Left lung (tissue), 10 donors: Measurements from ENCODE around the gene KLC4. TPM values are rescaled to one million over a fixed set of nuclear protein-coding genes. Genes with fewer than 3 reads are reported as not detected.

ENCODE experiments used
- ATAC-seq: fragments of 200-7000 bp; cut with Tn5 transposase; one replicate; pipeline ENCODE4 v1.9.1; 2020; ENCODE audit warnings: moderate library complexity
- DNase-seq, 4 donors: peaks; one replicate each; pipeline ENCODE4 v3.0.0-alpha.2; 2013 to 2020
- H3K27ac ChIP-seq, 2 donors: fragments of 200-600 bp; sonication (generic) in 1 of 2; one replicate each; pipeline versions ENCODE4 v1.5.0 to v1.8.0; 2020 to 2021
- H3K27me3 ChIP-seq, 2 donors: fragments of 200-600 bp; sonication (generic) in 1 of 2; one replicate each; pipeline versions ENCODE4 v1.5.0 to v1.8.0; 2020 to 2021
- H3K36me3 ChIP-seq, 2 donors: fragments of 200-600 bp; sonication (generic) in 1 of 2; one replicate each; pipeline versions ENCODE4 v1.5.0 to v1.8.0; 2020 to 2021
- H3K4me1 ChIP-seq, 2 donors: fragments of 200-600 bp; one replicate each; pipeline ENCODE4 v1.8.0; 2021
- H3K4me3 ChIP-seq, 2 donors: fragments of 200-600 bp; sonication (generic) in 1 of 2; one replicate each; pipeline versions ENCODE4 v1.5.0 to v1.8.0; 2020 to 2021; ENCODE audit warnings: mild to moderate bottlenecking in 1 of 2
- H3K9me3 ChIP-seq, 2 donors: fragments of 200-600 bp; sonication (generic) in 1 of 2; one replicate each; pipeline versions ENCODE4 v1.5.0 to v1.8.0; 2020 to 2021
- CTCF ChIP-seq, 2 donors: fragments of 200-600 bp; sonication (generic) in 1 of 2; IDR thresholded peaks; one replicate each; pipeline versions ENCODE4 v1.5.0 to v1.8.0; 2021; ENCODE audit warnings: antibody characterized with exemption in 2 of 2
- intact Hi-C, 2 donors: fragments of 100-400 bp; cut with DNase I; formaldehyde crosslinking; loops; one replicate each; pipeline versions ENCODE4 v1.11.2 to v1.14.2; 2022
- polyA plus RNA-seq, 6 donors: library from polyadenylated mRNA; unstranded; fragments of 120-200 nt; gene quantifications; one replicate each; pipeline ENCODE4 v1.2.1, GENCODE V29; 2013; ENCODE audit not compliant: insufficient read length in 6 of 6
- total RNA-seq, 2 donors: library from RNA; stranded (reverse); fragmentation: NEBNext Ultra II Directional; extraction: Animal tissue kit (Norgen Biotek cat#: 25700); gene quantifications; one replicate each; pipeline ENCODE4 v1.2.1, GENCODE V29; 2021
- donor health status: DM: no; HTN: yes; CAD: no.
- donor health status: DM: no; HTN: no; CAD: no.

Gene KLC4
- total and polyA plus RNA-seq, 8 donors = 20.2 to 55.6 (median 51.3) TPM

- H3K9me3 ChIP-seq = no peaks in the 10 kb centered on the region
- intact Hi-C loops = no loop called here
- ATAC-seq (no peak), DNase-seq (no peak)
- no peak overlapping the region for H3K4me3 ChIP-seq
- H3K27me3 ChIP-seq = no peaks in the 10 kb centered on the region
- H3K4me1 ChIP-seq = no peaks in the 10 kb centered on the region
- H3K27ac ChIP-seq = no peak overlapping the region
- TF ChIP-seq CTCF (IDR thresholded peaks at IDR 0.05) = no peak
- peaks cover 0 to 97% of the 10 kb centered on the region in 2 donors for H3K36me3 ChIP-seq
Measured at GRCh38 chr6:43036712-43037111, 22.7 kb upstream of the KLC4 start.

- H3K36me3 ChIP-seq = peaks cover 0 to 95% of the 10 kb centered on the region in 2 donors
- no peak for TF ChIP-seq CTCF (IDR thresholded peaks at IDR 0.05)
Measured at GRCh38 chr6:43037197-43037596, 22.2 kb upstream of the KLC4 start.

GRCh38 chr6:43037706-43038105, 21.7 kb upstream of the KLC4 start:
- Histone ChIP-seq H3K36me3 (peaks cover 0 to 95% of the 10 kb centered on the region in 2 donors), H3K4me1 (no peaks in the 10 kb centered on the region), H3K9me3 (no peaks in the 10 kb centered on the region), H3K4me3 (no peak overlapping the region), H3K27me3 (no peaks in the 10 kb centered on the region), H3K27ac (no peak overlapping the region)
- DNase-seq (no peak), ATAC-seq (no peak)
- TF ChIP-seq CTCF (IDR thresholded peaks at IDR 0.05) = no peak
- intact Hi-C loops = no loop called here

More at GRCh38 chr6:43037197-43037596, 22.2 kb upstream of the KLC4 start:
- DNase-seq (no peak), ATAC-seq (no peak)
- no peaks in the 10 kb centered on the region for H3K4me1 ChIP-seq
- no peak overlapping the region for H3K4me3 ChIP-seq
- intact Hi-C loops = no loop called here
- H3K27me3 ChIP-seq = no peaks in the 10 kb centered on the region
- no peak overlapping the region for H3K27ac ChIP-seq
- no peaks in the 10 kb centered on the region for H3K9me3 ChIP-seq

- no peaks in the 10 kb centered on the region for H3K27me3 ChIP-seq
Measured at GRCh38 chr6:43038727-43039126, 20.7 kb upstream of the KLC4 start.

More at GRCh38 chr6:43038727-43039126, 20.7 kb upstream of the KLC4 start:
- H3K27ac ChIP-seq = no peak overlapping the region
- TF ChIP-seq CTCF (IDR thresholded peaks at IDR 0.05) = no peak
- H3K4me3 ChIP-seq = no peak overlapping the region
- intact Hi-C loops = no loop called here
- DNase-seq (no peak), ATAC-seq (no peak)
- H3K36me3 ChIP-seq = peaks cover 0 to 95% of the 10 kb centered on the region in 2 donors
- H3K4me1 ChIP-seq = no peaks in the 10 kb centered on the region
- H3K9me3 ChIP-seq = no peaks in the 10 kb centered on the region
